HepG2 (cell line): ENCODE results near the gene RXFP2. TPM values are rescaled to one million over a fixed set of nuclear protein-coding genes. Genes with fewer than 3 reads are reported as not detected.

Experiments
- ATAC-seq: fragments of 200-7000 bp; cut with Tn5 transposase; 3 replicates; pipeline ENCODE4 v1.9.1; 2020; ENCODE audit warnings: mild to moderate bottlenecking, moderate library complexity
- BruUV-seq: library from RNA; stranded (reverse); fragments of 400-500 nt; replicated peaks from 2 replicates; lab custom pipeline; 2021; lab: Mats Ljungman, UMichigan
- CTCF ChIA-PET: fragments of 300-600 bp; formaldehyde crosslinking; extraction: SDS; loops from one replicate; lab custom pipeline; 2021; ENCODE audit warnings: low total read pairs, inconsistent platforms, low intra/inter-chr PET ratio; lab: Yijun Ruan, JAX
- POLR2A ChIA-PET: fragments of 350-600 bp; sonication (Branson Sonifier 250); formaldehyde crosslinking; loops from one replicate; lab custom pipeline; 2020; ENCODE audit warnings: antibody characterized with exemption, inconsistent platforms; lab: Yijun Ruan, JAX
- DNase-seq: peaks from one replicate; pipeline ENCODE4 v3.0.0-alpha.2; 2015; ENCODE audit warnings: low spot score
- FAIRE-seq: peaks from 3 replicates; lab custom pipeline; 2011; peaks lifted over from hg19 to GRCh38; lab: Jason Lieb, UNC
- H2AFZ ChIP-seq: one replicate; pipeline ENCODE4 v1.6.1; 2011; ENCODE audit warnings: low read length, inconsistent platforms
- H3K27ac ChIP-seq: fragments of 300-600 bp; 3 replicates; pipeline ENCODE4 v1.8.0; 2011; ENCODE audit warnings: mixed run types, mild to moderate bottlenecking, mixed read lengths, low read length, inconsistent platforms; ENCODE audit not compliant: insufficient read depth; ENCODE audit errors: extremely low read length
- H3K27me3 ChIP-seq, 2 experiments: fragments of 200-600 bp in 1 of 2; 2 replicates in 1 of 2; 3 replicates in 1 of 2; pipeline versions ENCODE4 v1.6.0 to v1.8.0; 2011; ENCODE audit warnings: low read length in 2 of 2, mild to moderate bottlenecking in 2 of 2, moderate library complexity in 2 of 2, inconsistent platforms in 1 of 2; ENCODE audit not compliant: insufficient read depth in 2 of 2, control insufficient read depth in 1 of 2
- H3K36me3 ChIP-seq, 2 experiments: fragments of 200-600 bp in 1 of 2; replicated peaks in 1 of 2; 2 replicates in 1 of 2; 3 replicates in 1 of 2; pipeline versions ENCODE4 v1.5.1 to v1.8.0; 2011; ENCODE audit warnings: low read length in 2 of 2, inconsistent platforms in 1 of 2; ENCODE audit not compliant: insufficient read depth in 2 of 2, control insufficient read depth in 1 of 2
- H3K4me1 ChIP-seq: 2 replicates; pipeline ENCODE4 v1.5.1; 2012; ENCODE audit warnings: low read length, inconsistent platforms; ENCODE audit not compliant: insufficient read depth
- H3K4me2 ChIP-seq: 2 replicates; pipeline ENCODE4 v1.6.0; 2011; ENCODE audit warnings: low read depth, low read length, inconsistent platforms
- H3K4me3 ChIP-seq, 3 experiments: fragments of 200-600 bp in 1 of 3; sonication (generic), shearing (Covaris generic) in 1 of 3; replicated peaks in 1 of 3; 2 replicates each; pipeline ENCODE4 v1.5.1; 2011 to 2016; ENCODE audit warnings: low read length in 3 of 3, inconsistent platforms in 2 of 3, low read depth in 2 of 3, mild to moderate bottlenecking in 2 of 3, control low read depth in 1 of 3, mixed read lengths in 1 of 3; ENCODE audit not compliant: insufficient read depth in 1 of 3
- H3K79me2 ChIP-seq: one replicate; pipeline ENCODE4 v1.6.1; 2011; ENCODE audit warnings: low read length, inconsistent platforms; ENCODE audit not compliant: insufficient read depth
- H3K9ac ChIP-seq: 2 replicates; pipeline ENCODE4 v1.6.0; 2011; ENCODE audit warnings: mild to moderate bottlenecking, low read depth, low read length, inconsistent platforms; ENCODE audit not compliant: insufficient read depth
- H3K9me3 ChIP-seq: 2 replicates; pipeline ENCODE4 v1.5.1; 2012; ENCODE audit warnings: mild to moderate bottlenecking, low read length
- H4K20me1 ChIP-seq: 2 replicates; pipeline ENCODE4 v1.6.0; 2011; ENCODE audit warnings: inconsistent platforms, mild to moderate bottlenecking, low read length, moderate library complexity; ENCODE audit not compliant: insufficient read depth
- ESRRA ChIP-seq: sonication (generic); formaldehyde crosslinking; IDR thresholded peaks from 2 replicates; pipeline ENCODE4 v1.5.1; 2020; ENCODE audit warnings: mild to moderate bottlenecking, low read depth, missing genetic modification reagents
- ISL2 ChIP-seq: sonication (generic); formaldehyde crosslinking; IDR thresholded peaks from 2 replicates; pipeline ENCODE4 v1.5.0; 2020; ENCODE audit warnings: missing genetic modification reagents
- PCBP1 ChIP-seq: fragments of 200-400 bp; formaldehyde crosslinking; IDR thresholded peaks from 2 replicates; pipeline ENCODE4 v1.6.1; 2017; ENCODE audit warnings: mild to moderate bottlenecking, low read depth, low read length, borderline replicate concordance
- POGK ChIP-seq: sonication (generic); formaldehyde crosslinking; conservative IDR thresholded peaks from 2 replicates; pipeline ENCODE4 v1.8.0; 2022; ENCODE audit warnings: mild to moderate bottlenecking, moderate library complexity, missing genetic modification reagents
- RFXAP ChIP-seq: sonication (generic); formaldehyde crosslinking; IDR thresholded peaks from 2 replicates; pipeline ENCODE4 v1.4.0; 2020; ENCODE audit warnings: missing genetic modification reagents, borderline replicate concordance
- SP1 ChIP-seq, 2 experiments: fragments of 450-650 bp in 1 of 2; sonication (generic) in 1 of 2; formaldehyde crosslinking in 1 of 2; IDR thresholded peaks; 2 replicates each; pipeline versions ENCODE4 v1.4.0 to v1.6.1; 2016 to 2020; ENCODE audit warnings: missing genetic modification reagents in 1 of 2
- THAP11 ChIP-seq: IDR thresholded peaks from 2 replicates; pipeline ENCODE4 v1.6.1; 2016; ENCODE audit warnings: missing biosample characterization, missing genetic modification reagents
- ZFP36L2 ChIP-seq: sonication (generic); formaldehyde crosslinking; IDR thresholded peaks from 2 replicates; pipeline ENCODE4 v1.4.0; 2020; ENCODE audit warnings: missing genetic modification reagents
- ZMYM3 ChIP-seq: sonication (generic); formaldehyde crosslinking; IDR thresholded peaks from 2 replicates; pipeline ENCODE4 v1.5.1; 2020; ENCODE audit warnings: mild to moderate bottlenecking, missing genetic modification reagents
- ZNF136 ChIP-seq: sonication (generic); formaldehyde crosslinking; IDR thresholded peaks from 2 replicates; pipeline ENCODE4 v1.8.1; 2022; ENCODE audit warnings: low read depth, mild to moderate bottlenecking, moderate library complexity, missing genetic modification reagents
- ZNF317 ChIP-seq: sonication (generic); formaldehyde crosslinking; IDR thresholded peaks from 2 replicates; pipeline ENCODE4 v1.5.0; 2020; ENCODE audit warnings: mild to moderate bottlenecking, missing genetic modification reagents
- ZNF33A ChIP-seq: sonication (generic); formaldehyde crosslinking; IDR thresholded peaks from 2 replicates; pipeline ENCODE4 v1.5.1; 2020; ENCODE audit warnings: missing genetic modification reagents, mild to moderate bottlenecking, moderate library complexity, borderline replicate concordance
- ZNF589 ChIP-seq: sonication (generic); formaldehyde crosslinking; conservative IDR thresholded peaks from 2 replicates; pipeline ENCODE4 v1.8.0; 2022; ENCODE audit warnings: mild to moderate bottlenecking, moderate library complexity, missing genetic modification reagents
- ZNF629 ChIP-seq: sonication (generic); formaldehyde crosslinking; conservative IDR thresholded peaks from 2 replicates; pipeline ENCODE4 v1.5.0; 2020; ENCODE audit warnings: missing genetic modification reagents
- ZNF720 ChIP-seq: sonication (generic); formaldehyde crosslinking; IDR thresholded peaks from 2 replicates; pipeline ENCODE4 v1.4.0; 2020; ENCODE audit warnings: missing genetic modification reagents
- WGBS: methylation state at CpG from one replicate; pipeline ENCODE4 v1.1.6; 2017; ENCODE audit warnings: low lambda C conversion rate; 5-methylcytosine and 5-hydroxymethylcytosine counted together
- in situ Hi-C: cut with HindIII; loops from 2 replicates; pipeline ENCODE4 v1.10.0; 2017; ENCODE audit warnings: low pct_unique_long_range_greater_than_20kb; ENCODE audit not compliant: extremely low pct_ligation_motif_present
- intact Hi-C: fragments of 100-400 bp; cut with micrococcal nuclease; formaldehyde crosslinking; loops from one replicate; pipeline ENCODE4 v1.10.0; 2022; ENCODE audit not compliant: unreplicated experiment
- polyA plus RNA-seq, 8 experiments: library from polyadenylated mRNA; depleted of rRNA in 3 of 8; stranded (reverse) in 7 of 8; unstranded in 1 of 8; fragments of >200 nt; fragmentation: Illumina TruSeq in 4 of 8; extraction: Trizol in 4 of 8; gene quantifications; 2 replicates each; pipeline versions ENCODE4 v1.2.1 to v1.2.3, GENCODE V29; 2011 to 2016; ENCODE audit warnings: low read depth in 4 of 8, missing spikeins in 1 of 8, mixed read lengths in 1 of 8; ENCODE audit not compliant: insufficient read depth in 1 of 8
- total RNA-seq, 5 experiments: library from RNA; depleted of rRNA; stranded (reverse); fragments of >200 nt; fragmentation: Illumina TruSeq; extraction: Trizol; gene quantifications; 2 replicates each; pipeline ENCODE4 v1.2.3, GENCODE V29; 2016; ENCODE audit warnings: low read depth in 1 of 5
- TF ChIP-seq, protein P1 (sequence below): sonication (generic); formaldehyde crosslinking; IDR thresholded peaks from 2 replicates; pipeline ENCODE4 v1.8.0; 2022; ENCODE audit warnings: mild to moderate bottlenecking, missing genetic modification reagents
- TF ChIP-seq, protein P2 (sequence below): sonication (generic); formaldehyde crosslinking; IDR thresholded peaks from 2 replicates; pipeline ENCODE4 v1.5.1; 2020; ENCODE audit warnings: mild to moderate bottlenecking, moderate library complexity, missing genetic modification reagents
- TF ChIP-seq, protein P3 (sequence below): sonication (generic); formaldehyde crosslinking; IDR thresholded peaks from 2 replicates; pipeline ENCODE4 v1.4.0; 2020; ENCODE audit warnings: missing genetic modification reagents, borderline replicate concordance

RXFP2 gene
- total and polyA plus RNA-seq, 2 of the 13 experiments (the other 11 are each of a cell fraction or from before 2014, with no cell fraction given) = not detected

GRCh38 chr13:31801088-31801487 lies 61.8 kb downstream of the RXFP2 start:
- TF ChIP-seq THAP11 (CRISPR knock-in tag) (no peak), ZNF629 (CRISPR knock-in tag) (no peak), PCBP1 (no peak), ZNF33A (no peak), SP1 (IDR thresholded peaks at IDR 0.05) (no peak), SP1 (CRISPR knock-in tag; IDR thresholded peaks at IDR 0.05) (no peak), ZNF317 (CRISPR knock-in tag) (no peak), RFXAP (CRISPR knock-in tag) (no peak), ZMYM3 (CRISPR knock-in tag) (no peak), ESRRA (CRISPR knock-in tag) (no peak), ZNF589 (CRISPR knock-in tag) (no peak), ISL2 (CRISPR knock-in tag) (no peak), POGK (CRISPR knock-in tag) (no peak), ZNF720 (CRISPR knock-in tag) (no peak), ZNF136 (CRISPR knock-in tag) (no peak), ZFP36L2 (CRISPR knock-in tag) (no peak)
- TF ChIP-seq, protein P1, sequence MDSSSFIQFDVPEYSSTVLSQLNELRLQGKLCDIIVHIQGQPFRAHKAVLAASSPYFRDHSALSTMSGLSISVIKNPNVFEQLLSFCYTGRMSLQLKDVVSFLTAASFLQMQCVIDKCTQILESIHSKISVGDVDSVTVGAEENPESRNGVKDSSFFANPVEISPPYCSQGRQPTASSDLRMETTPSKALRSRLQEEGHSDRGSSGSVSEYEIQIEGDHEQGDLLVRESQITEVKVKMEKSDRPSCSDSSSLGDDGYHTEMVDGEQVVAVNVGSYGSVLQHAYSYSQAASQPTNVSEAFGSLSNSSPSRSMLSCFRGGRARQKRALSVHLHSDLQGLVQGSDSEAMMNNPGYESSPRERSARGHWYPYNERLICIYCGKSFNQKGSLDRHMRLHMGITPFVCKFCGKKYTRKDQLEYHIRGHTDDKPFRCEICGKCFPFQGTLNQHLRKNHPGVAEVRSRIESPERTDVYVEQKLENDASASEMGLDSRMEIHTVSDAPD (CRISPR knock-in tag) = no peak
- TF ChIP-seq, protein P2, sequence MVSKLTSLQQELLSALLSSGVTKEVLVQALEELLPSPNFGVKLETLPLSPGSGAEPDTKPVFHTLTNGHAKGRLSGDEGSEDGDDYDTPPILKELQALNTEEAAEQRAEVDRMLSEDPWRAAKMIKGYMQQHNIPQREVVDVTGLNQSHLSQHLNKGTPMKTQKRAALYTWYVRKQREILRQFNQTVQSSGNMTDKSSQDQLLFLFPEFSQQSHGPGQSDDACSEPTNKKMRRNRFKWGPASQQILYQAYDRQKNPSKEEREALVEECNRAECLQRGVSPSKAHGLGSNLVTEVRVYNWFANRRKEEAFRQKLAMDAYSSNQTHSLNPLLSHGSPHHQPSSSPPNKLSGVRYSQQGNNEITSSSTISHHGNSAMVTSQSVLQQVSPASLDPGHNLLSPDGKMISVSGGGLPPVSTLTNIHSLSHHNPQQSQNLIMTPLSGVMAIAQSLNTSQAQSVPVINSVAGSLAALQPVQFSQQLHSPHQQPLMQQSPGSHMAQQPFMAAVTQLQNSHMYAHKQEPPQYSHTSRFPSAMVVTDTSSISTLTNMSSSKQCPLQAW (CRISPR knock-in tag) = no peak
- TF ChIP-seq, protein P3, sequence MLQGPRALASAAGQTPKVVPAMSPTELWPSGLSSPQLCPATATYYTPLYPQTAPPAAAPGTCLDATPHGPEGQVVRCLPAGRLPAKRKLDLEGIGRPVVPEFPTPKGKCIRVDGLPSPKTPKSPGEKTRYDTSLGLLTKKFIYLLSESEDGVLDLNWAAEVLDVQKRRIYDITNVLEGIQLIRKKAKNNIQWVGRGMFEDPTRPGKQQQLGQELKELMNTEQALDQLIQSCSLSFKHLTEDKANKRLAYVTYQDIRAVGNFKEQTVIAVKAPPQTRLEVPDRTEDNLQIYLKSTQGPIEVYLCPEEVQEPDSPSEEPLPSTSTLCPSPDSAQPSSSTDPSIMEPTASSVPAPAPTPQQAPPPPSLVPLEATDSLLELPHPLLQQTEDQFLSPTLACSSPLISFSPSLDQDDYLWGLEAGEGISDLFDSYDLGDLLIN (CRISPR knock-in tag) = no peak
- intact Hi-C loops = no loop called here
- no peak overlapping the region for H3K4me2 ChIP-seq
- DNase-seq = no peak
- in situ Hi-C loops = no loop called here
- ATAC-seq = no peak
- H3K27me3 ChIP-seq = no peaks in the 10 kb centered on the region; a peak in 1 of 5 replicates
- POLR2A ChIA-PET = no interaction called here
- no peaks in the 10 kb centered on the region for H3K4me1 ChIP-seq
- no peaks in the 10 kb centered on the region for H3K9me3 ChIP-seq
- 5% methylated on average over 6 of the region's 6 CpGs for WGBS
- BruUV-seq = no TSS peak
- H2AFZ ChIP-seq = no peak overlapping the region
- FAIRE-seq = no peak
- no peaks in the 10 kb centered on the region for H3K79me2 ChIP-seq
- H4K20me1 ChIP-seq = no peaks in the 10 kb centered on the region
- no peak overlapping the region for H3K27ac ChIP-seq
- no peaks in the 10 kb centered on the region for H3K36me3 ChIP-seq
- no peak overlapping the region for H3K4me3 ChIP-seq
- H3K9ac ChIP-seq = no peak overlapping the region
- CTCF ChIA-PET = no interaction called here
